OCI-LY1 (cell line): ENCODE results near the gene MECR.

Experiments used
- H2AFZ ChIP-seq: fragments of 200-600 bp; sonication (generic), shearing (Covaris generic); 2 replicates; pipeline ENCODE4 v1.6.0; 2014; ENCODE audit warnings: antibody characterized with exemption, mild to moderate bottlenecking, low read length
- H3F3A ChIP-seq: fragments of 200-600 bp; sonication (generic), shearing (Covaris generic); 2 replicates; pipeline ENCODE4 v1.6.0; 2014; ENCODE audit warnings: mild to moderate bottlenecking, antibody characterized with exemption, low read length, moderate library complexity; ENCODE audit not compliant: insufficient read depth
- H3K27ac ChIP-seq: fragments of 200-600 bp; sonication (generic); 2 replicates; pipeline ENCODE4 v1.5.1; 2014; ENCODE audit warnings: low read length, mixed run types, mild to moderate bottlenecking, low read depth; ENCODE audit not compliant: poor library complexity, severe bottlenecking
- H3K27me3 ChIP-seq: fragments of 200-600 bp; sonication (generic); 2 replicates; pipeline ENCODE4 v1.6.0; 2014; ENCODE audit warnings: antibody characterized with exemption, mild to moderate bottlenecking, low read length, moderate library complexity; ENCODE audit not compliant: insufficient read depth
- H3K36me3 ChIP-seq: fragments of 200-600 bp; sonication (generic); 2 replicates; pipeline ENCODE4 v1.6.1; 2014; ENCODE audit warnings: mild to moderate bottlenecking, antibody characterized with exemption, low read length, moderate library complexity, mixed read lengths; ENCODE audit not compliant: insufficient read depth
- H3K4me1 ChIP-seq: fragments of 200-600 bp; sonication (generic); 2 replicates; pipeline ENCODE4 v1.5.1; 2014; ENCODE audit warnings: mild to moderate bottlenecking, low read length, moderate library complexity; ENCODE audit not compliant: insufficient read depth, severe bottlenecking
- H3K4me2 ChIP-seq: fragments of 200-600 bp; sonication (generic), shearing (Covaris generic); 2 replicates; pipeline ENCODE4 v1.6.1; 2014; ENCODE audit warnings: low read length
- H3K4me3 ChIP-seq: fragments of 200-600 bp; sonication (generic); 2 replicates; pipeline ENCODE4 v1.5.1; 2014; ENCODE audit warnings: low read length, low read depth, mild to moderate bottlenecking, mixed read lengths; ENCODE audit not compliant: poor library complexity, severe bottlenecking
- H3K79me2 ChIP-seq: fragments of 200-600 bp; shearing (Covaris generic); 2 replicates; pipeline ENCODE4 v1.6.1; 2016; ENCODE audit warnings: mixed run types, low read length, mixed read lengths; ENCODE audit not compliant: insufficient read depth
- H3K9ac ChIP-seq: fragments of 200-600 bp; sonication (generic), shearing (Covaris generic); 2 replicates; pipeline ENCODE4 v1.6.1; 2014; ENCODE audit warnings: mild to moderate bottlenecking, low read length, mixed read lengths
- H3K9me2 ChIP-seq: fragments of 200-600 bp; sonication (generic), shearing (Covaris generic); 2 replicates; pipeline ENCODE4 v1.6.1; 2014; ENCODE audit warnings: low read depth, mild to moderate bottlenecking, low read length, mixed read lengths
- H3K9me3 ChIP-seq: fragments of 200-600 bp; shearing (Covaris generic); 2 replicates; pipeline ENCODE4 v1.6.1; 2014; ENCODE audit warnings: low read length, mixed read lengths
- H4K20me1 ChIP-seq: fragments of 200-600 bp; sonication (generic), shearing (Covaris generic); 2 replicates; pipeline ENCODE4 v1.6.0; 2016; ENCODE audit warnings: mild to moderate bottlenecking, low read length; ENCODE audit not compliant: insufficient read depth
- EZH2 ChIP-seq: fragments of 200-600 bp; sonication (generic), shearing (Covaris generic); IDR thresholded peaks from 2 replicates; pipeline ENCODE4 v1.8.0; 2017; ENCODE audit warnings: borderline replicate concordance, mixed run types, mild to moderate bottlenecking, antibody characterized with exemption, low read length, moderate library complexity, mixed read lengths
- TF ChIP-seq, protein P1 (sequence below): fragments of 200-600 bp; sonication (generic), shearing (Covaris generic); IDR thresholded peaks from 2 replicates; pipeline ENCODE4 v1.5.1; 2017; ENCODE audit warnings: mild to moderate bottlenecking, antibody characterized with exemption, low read length, moderate library complexity, mixed read lengths

MECR gene

DNA sequence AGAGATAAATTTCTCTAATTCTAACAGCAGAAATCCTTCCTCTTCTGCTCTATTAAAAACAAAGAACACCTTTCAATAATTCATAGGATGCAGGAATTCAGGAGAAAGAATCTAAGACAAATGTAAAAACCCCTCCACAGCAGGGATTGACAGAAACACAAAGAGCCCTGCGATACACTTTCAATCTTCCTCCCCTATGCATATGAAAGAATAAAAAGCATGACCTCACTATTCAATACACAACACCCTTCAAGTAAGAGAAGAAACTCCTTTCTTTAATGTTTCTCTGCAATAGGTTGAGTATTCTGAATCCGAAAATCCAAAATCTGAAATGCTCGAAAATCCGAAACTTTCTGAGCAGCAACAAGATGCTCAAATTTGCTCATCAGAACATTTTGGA, 66.1 kb downstream of the MECR start:
- Histone ChIP-seq H3K27me3 (no peaks in the 10 kb centered on the region), H3F3A (no peaks in the 10 kb centered on the region), H3K4me3 (no peak overlapping the region), H3K9me3 (no peaks in the 10 kb centered on the region), H3K27ac (no peak overlapping the region), H3K9ac (no peak overlapping the region), H3K9me2 (no peaks in the 10 kb centered on the region), H4K20me1 (peaks cover 2% of the 10 kb centered on the region; the same call in 1 of the 2 replicates), H3K36me3 (peaks cover 95% of the 10 kb centered on the region), H3K4me1 (no peaks in the 10 kb centered on the region), H3K4me2 (no peak overlapping the region), H3K79me2 (peaks cover 69% of the 10 kb centered on the region), H2AFZ (no peak overlapping the region)
- TF ChIP-seq, protein P1, sequence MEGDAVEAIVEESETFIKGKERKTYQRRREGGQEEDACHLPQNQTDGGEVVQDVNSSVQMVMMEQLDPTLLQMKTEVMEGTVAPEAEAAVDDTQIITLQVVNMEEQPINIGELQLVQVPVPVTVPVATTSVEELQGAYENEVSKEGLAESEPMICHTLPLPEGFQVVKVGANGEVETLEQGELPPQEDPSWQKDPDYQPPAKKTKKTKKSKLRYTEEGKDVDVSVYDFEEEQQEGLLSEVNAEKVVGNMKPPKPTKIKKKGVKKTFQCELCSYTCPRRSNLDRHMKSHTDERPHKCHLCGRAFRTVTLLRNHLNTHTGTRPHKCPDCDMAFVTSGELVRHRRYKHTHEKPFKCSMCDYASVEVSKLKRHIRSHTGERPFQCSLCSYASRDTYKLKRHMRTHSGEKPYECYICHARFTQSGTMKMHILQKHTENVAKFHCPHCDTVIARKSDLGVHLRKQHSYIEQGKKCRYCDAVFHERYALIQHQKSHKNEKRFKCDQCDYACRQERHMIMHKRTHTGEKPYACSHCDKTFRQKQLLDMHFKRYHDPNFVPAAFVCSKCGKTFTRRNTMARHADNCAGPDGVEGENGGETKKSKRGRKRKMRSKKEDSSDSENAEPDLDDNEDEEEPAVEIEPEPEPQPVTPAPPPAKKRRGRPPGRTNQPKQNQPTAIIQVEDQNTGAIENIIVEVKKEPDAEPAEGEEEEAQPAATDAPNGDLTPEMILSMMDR, result no peak
- TF ChIP-seq EZH2, result no peak

DNA sequence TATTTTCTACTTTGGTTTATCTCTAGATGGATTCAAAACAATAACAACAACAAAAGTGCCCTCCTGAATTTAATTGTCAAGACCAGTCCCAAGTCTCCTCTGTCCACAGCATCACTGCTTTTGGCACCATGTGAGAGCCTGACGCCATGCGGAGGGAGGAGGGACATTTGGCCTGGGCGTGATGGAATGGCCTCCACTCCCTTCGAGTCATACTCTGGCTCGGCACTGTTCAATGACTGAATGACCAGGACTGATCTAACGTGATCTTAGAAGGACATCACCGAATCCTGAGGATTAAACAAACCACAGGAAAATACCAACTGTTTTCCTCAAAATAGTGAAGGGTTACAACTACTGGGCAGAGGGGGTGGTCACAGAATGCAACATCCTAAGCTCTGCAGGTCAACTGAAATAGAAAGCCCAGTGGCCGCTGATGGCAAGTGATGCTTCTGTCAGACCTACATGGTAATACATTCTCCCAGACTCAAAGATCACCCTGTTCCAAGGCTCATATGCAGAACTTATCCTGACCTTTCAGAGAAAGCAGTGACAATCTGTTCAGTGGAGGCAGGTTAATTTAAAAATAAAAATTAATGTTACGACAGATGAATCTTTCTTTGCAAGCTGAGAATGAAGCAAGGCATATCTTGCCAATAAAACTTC, 68.1 kb downstream of the MECR start:
- Histone ChIP-seq H3K4me2 (no peak overlapping the region), H3K27ac (no peak overlapping the region), H4K20me1 (peaks cover 2% of the 10 kb centered on the region; the same call in 1 of the 2 replicates), H3K9me2 (no peaks in the 10 kb centered on the region), H3K4me3 (no peak overlapping the region), H3K9ac (no peak overlapping the region), H3K79me2 (peaks cover 52% of the 10 kb centered on the region), H3K9me3 (no peaks in the 10 kb centered on the region), H3K36me3 (peaks cover 95% of the 10 kb centered on the region), H3K4me1 (no peaks in the 10 kb centered on the region), H3F3A (no peaks in the 10 kb centered on the region), H3K27me3 (no peaks in the 10 kb centered on the region), H2AFZ (no peak overlapping the region)
- TF ChIP-seq, protein P1, result no peak
- TF ChIP-seq EZH2, result no peak

DNA sequence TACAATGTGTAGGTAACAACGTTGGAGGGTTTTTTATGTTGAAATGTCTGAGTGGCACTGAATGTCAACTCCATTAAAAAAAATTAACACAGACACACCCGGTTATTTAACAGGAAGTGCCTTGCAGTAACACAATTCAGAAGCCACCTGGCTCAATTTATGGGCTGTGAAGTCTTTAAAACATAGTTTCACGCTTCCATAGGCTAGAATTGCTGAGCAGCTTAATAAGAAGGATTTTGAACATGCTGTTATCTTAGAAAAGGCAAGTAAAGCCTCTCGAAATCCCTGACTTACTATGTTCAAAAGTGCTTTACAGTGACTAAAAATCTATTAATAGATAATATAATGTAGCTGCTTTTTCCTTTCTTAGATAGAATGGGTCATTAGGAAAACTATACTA, 68.7 kb downstream of the MECR start:
- peaks cover 95% of the 10 kb centered on the region for H3K36me3 ChIP-seq
- peaks cover 2% of the 10 kb centered on the region; the same call in 1 of the 2 replicates for H4K20me1 ChIP-seq
- no peak overlapping the region for H3K9ac ChIP-seq
- TF ChIP-seq EZH2, result no peak
- TF ChIP-seq, protein P1, result no peak
- H3K4me1 ChIP-seq, result no peaks in the 10 kb centered on the region
- H3K9me3 ChIP-seq, result no peaks in the 10 kb centered on the region
- no peak overlapping the region for H3K27ac ChIP-seq
- H3K27me3 ChIP-seq, result no peaks in the 10 kb centered on the region
- H3K4me3 ChIP-seq, result no peak overlapping the region
- H3K9me2 ChIP-seq, result no peaks in the 10 kb centered on the region
- H3K79me2 ChIP-seq, result peaks cover 51% of the 10 kb centered on the region
- H3K4me2 ChIP-seq, result no peak overlapping the region
- no peak overlapping the region for H2AFZ ChIP-seq
- no peaks in the 10 kb centered on the region for H3F3A ChIP-seq
